Left ventricle myocardium inferior (tissue), 1 donor: ENCODE data around the gene MAZ. TPM values are rescaled to one million over a fixed set of nuclear protein-coding genes. Genes with fewer than 3 reads are reported as not detected.
A peak's percentile ranks its signal among the peaks of the same experiment; 100 is the strongest.

Experiments
- DNase-seq: peaks from one replicate; pipeline ENCODE4 v3.0.0-alpha.2; 2020
- H3K27ac ChIP-seq: fragments of 200-600 bp; replicated peaks from 2 replicates; pipeline ENCODE4 v1.8.0; 2021
- H3K27me3 ChIP-seq: fragments of 200-600 bp; 2 replicates; pipeline ENCODE4 v1.8.0; 2021; ENCODE audit warnings: low read depth
- H3K36me3 ChIP-seq: fragments of 200-600 bp; 2 replicates; pipeline ENCODE4 v1.8.0; 2021
- H3K4me1 ChIP-seq: fragments of 200-600 bp; 2 replicates; pipeline ENCODE4 v1.8.0; 2021
- H3K4me3 ChIP-seq: fragments of 200-600 bp; 2 replicates; pipeline ENCODE4 v1.8.0; 2021; ENCODE audit warnings: mild to moderate bottlenecking, moderate library complexity
- H3K9me3 ChIP-seq: fragments of 200-600 bp; replicated peaks from 2 replicates; pipeline ENCODE4 v1.8.0; 2021
- CTCF ChIP-seq: fragments of 200-600 bp; IDR thresholded peaks from 2 replicates; pipeline ENCODE4 v1.8.0; 2021; ENCODE audit warnings: antibody characterized with exemption, mild to moderate bottlenecking, borderline replicate concordance
- intact Hi-C: fragments of 100-400 bp; cut with micrococcal nuclease; formaldehyde crosslinking; loops from one replicate; pipeline ENCODE4 v1.11.0; 2022
- total RNA-seq: library from RNA; stranded (reverse); fragmentation: NEBNext Ultra II Directional; extraction: Animal tissue kit (Norgen Biotek cat#: 25700); gene quantifications from one replicate; pipeline ENCODE4 v1.2.1, GENCODE V29; 2021
- donor health status: DM: no; HTN: yes; CAD: no; lungs with severe emphysema.

MAZ gene
- total RNA-seq, 1 donor from 2014 or later = 77.6 TPM

- TF ChIP-seq CTCF = no peak
Measured at GRCh38 chr16:29858149-29858849, 52.0 kb downstream of the MAZ start.

GRCh38 chr16:29858974-29859373 is 52.6 kb downstream of the MAZ start:
- intact Hi-C loops = no loop called here
- no peak for DNase-seq
- no peaks in the 10 kb centered on the region for H3K27me3 ChIP-seq
- no peak for TF ChIP-seq CTCF
- H3K36me3 ChIP-seq = peaks cover 33% of the 10 kb centered on the region
- no peak overlapping the region for H3K4me3 ChIP-seq
- H3K27ac ChIP-seq = no peak overlapping the region
- H3K4me1 ChIP-seq = peaks cover 38% of the 10 kb centered on the region
- H3K9me3 ChIP-seq = no peaks in the 10 kb centered on the region

More at GRCh38 chr16:29858149-29858849, 52.0 kb downstream of the MAZ start:
- no peak for DNase-seq
- Histone ChIP-seq H3K9me3 (no peaks in the 10 kb centered on the region), H3K27me3 (no peaks in the 10 kb centered on the region), H3K36me3 (peaks cover 33% of the 10 kb centered on the region), H3K4me3 (no peak overlapping the region), H3K4me1 (peaks cover 34% of the 10 kb centered on the region), H3K27ac (no peak overlapping the region)
- intact Hi-C loops = no loop called here

GRCh38 chr16:29860218-29860617 is 53.9 kb downstream of the MAZ start:
- TF ChIP-seq CTCF = no peak
- Histone ChIP-seq H3K27ac (no peak overlapping the region), H3K36me3 (peaks cover 33% of the 10 kb centered on the region), H3K27me3 (no peaks in the 10 kb centered on the region), H3K9me3 (no peaks in the 10 kb centered on the region), H3K4me1 (peaks cover 38% of the 10 kb centered on the region), H3K4me3 (no peak overlapping the region)
- peak; percentile 41 for DNase-seq
- intact Hi-C loops = no loop called here

Other genes with a start within 250 kb of the MAZ start
- gene SPN, start 143.3 kb upstream of the MAZ start, total RNA-seq = 1.3 TPM
- 20.8 TPM for gene QPRT, start 127.3 kb upstream of the MAZ start, total RNA-seq
- 0.63 TPM for gene C16orf54, start 60.5 kb upstream of the MAZ start, total RNA-seq
- not detected for gene ZG16, start 28.3 kb upstream of the MAZ start, total RNA-seq
- gene KIF22, start 15.8 kb upstream of the MAZ start, total RNA-seq = 46.9 TPM
- gene PRRT2, start 5.7 kb downstream of the MAZ start, total RNA-seq = 2.1 TPM
- 12.9 TPM for gene PAGR1, start 9.6 kb downstream of the MAZ start, total RNA-seq
- 38.6 TPM for gene MVP, start 13.9 kb downstream of the MAZ start, total RNA-seq
- gene CDIPT, start 56.7 kb downstream of the MAZ start, total RNA-seq = 68.6 TPM
- 0.38 TPM for gene SEZ6L2, start 93.0 kb downstream of the MAZ start, total RNA-seq
- not detected for gene ASPHD1, start 94.0 kb downstream of the MAZ start, total RNA-seq
- 9.2 TPM for gene KCTD13, start 119.7 kb downstream of the MAZ start, total RNA-seq
- gene TMEM219, start 155.6 kb downstream of the MAZ start, total RNA-seq = 63.2 TPM
- 34.3 TPM for gene TAOK2, start 167.3 kb downstream of the MAZ start, total RNA-seq
- gene HIRIP3, start 189.1 kb downstream of the MAZ start, total RNA-seq = 18.8 TPM
- gene INO80E, start 189.7 kb downstream of the MAZ start, total RNA-seq = 29.0 TPM
- gene DOC2A, start 204.5 kb downstream of the MAZ start, total RNA-seq = 0.66 TPM
- gene C16orf92, start 216.7 kb downstream of the MAZ start, total RNA-seq = not detected
- gene TLCD3B, start 224.7 kb downstream of the MAZ start, total RNA-seq = not detected